ENCODE data around the gene KRT3.

Gene KRT3

GRCh38 chr12:52823761-52824450, 28.0 kb upstream of the KRT3 start:
- Histone ChIP-seq H3K4me3 (ENCODE audit: low read length) (no peak overlapping the region), H3K79me2 (ENCODE audit: control insufficient read depth, low read length) (no peaks in the 10 kb centered on the region), H3K4me1 (ENCODE audit: control insufficient read depth, low read length) (no peaks in the 10 kb centered on the region), H3K27me3 (ENCODE audit: control insufficient read depth, low read length) (no peaks in the 10 kb centered on the region; the same call in 1 of the 2 replicates), H3F3A (ENCODE audit: control insufficient read depth, insufficient read depth) (no peaks in the 10 kb centered on the region), H3K36me3 (ENCODE audit: control insufficient read depth, low read length) (no peaks in the 10 kb centered on the region), H3K27ac (ENCODE audit: low read depth, low read length) (no peak overlapping the region), H3K4me2 (ENCODE audit: low read length) (no peak overlapping the region), H4K20me1 (ENCODE audit: control insufficient read depth, insufficient read depth, low read depth, low read length) (no peaks in the 10 kb centered on the region), H3K9me2 (replicated peaks; ENCODE audit: control insufficient read depth, low read length) (no peaks in the 10 kb centered on the region), H3K9me3 (ENCODE audit: control insufficient read depth, insufficient read depth, low read length) (no peaks in the 10 kb centered on the region)
- TF ChIP-seq CTCF (IDR thresholded peaks at IDR 0.05; ENCODE audit: low read depth, low read length, poor library complexity, severe bottlenecking), result no peak
- TF ChIP-seq EZH2phosphoT487 (IDR thresholded peaks at IDR 0.05; ENCODE audit: borderline replicate concordance, low read length), result no peak

GRCh38 chr12:52822771-52823510, 27.0 kb upstream of the KRT3 start:
- Histone ChIP-seq H3K79me2 (ENCODE audit: control insufficient read depth, low read length) (no peaks in the 10 kb centered on the region), H3K4me1 (ENCODE audit: control insufficient read depth, low read length) (no peaks in the 10 kb centered on the region), H3K4me3 (ENCODE audit: low read length) (no peak overlapping the region), H3K36me3 (ENCODE audit: control insufficient read depth, low read length) (no peaks in the 10 kb centered on the region), H3K27me3 (ENCODE audit: control insufficient read depth, low read length) (no peaks in the 10 kb centered on the region; the same call in 1 of the 2 replicates), H3F3A (ENCODE audit: control insufficient read depth, insufficient read depth) (no peaks in the 10 kb centered on the region), H3K27ac (ENCODE audit: low read depth, low read length) (no peak overlapping the region), H3K9me3 (ENCODE audit: control insufficient read depth, insufficient read depth, low read length) (no peaks in the 10 kb centered on the region), H3K4me2 (ENCODE audit: low read length) (no peak overlapping the region), H3K9me2 (replicated peaks; ENCODE audit: control insufficient read depth, low read length) (no peaks in the 10 kb centered on the region), H4K20me1 (ENCODE audit: control insufficient read depth, insufficient read depth, low read depth, low read length) (no peaks in the 10 kb centered on the region)
- TF ChIP-seq EZH2phosphoT487 (IDR thresholded peaks at IDR 0.05; ENCODE audit: borderline replicate concordance, low read length), result no peak
- TF ChIP-seq CTCF (IDR thresholded peaks at IDR 0.05; ENCODE audit: low read depth, low read length, poor library complexity, severe bottlenecking), result no peak

- Histone ChIP-seq H3K79me2 (ENCODE audit: control insufficient read depth, low read length) (no peaks in the 10 kb centered on the region), H3K4me2 (ENCODE audit: low read length) (no peak overlapping the region), H3K4me1 (ENCODE audit: control insufficient read depth, low read length) (no peaks in the 10 kb centered on the region), H3K9me2 (replicated peaks; ENCODE audit: control insufficient read depth, low read length) (no peaks in the 10 kb centered on the region), H3K27me3 (ENCODE audit: control insufficient read depth, low read length) (no peaks in the 10 kb centered on the region; the same call in 1 of the 2 replicates), H3K4me3 (ENCODE audit: low read length) (no peak overlapping the region), H3K36me3 (ENCODE audit: control insufficient read depth, low read length) (no peaks in the 10 kb centered on the region), H4K20me1 (ENCODE audit: control insufficient read depth, insufficient read depth, low read depth, low read length) (no peaks in the 10 kb centered on the region), H3F3A (ENCODE audit: control insufficient read depth, insufficient read depth) (no peaks in the 10 kb centered on the region), H3K9me3 (ENCODE audit: control insufficient read depth, insufficient read depth, low read length) (no peaks in the 10 kb centered on the region), H3K27ac (ENCODE audit: low read depth, low read length) (no peak overlapping the region)
- TF ChIP-seq CTCF (IDR thresholded peaks at IDR 0.05; ENCODE audit: low read depth, low read length, poor library complexity, severe bottlenecking), result no peak
- no peak for TF ChIP-seq EZH2phosphoT487 (IDR thresholded peaks at IDR 0.05; ENCODE audit: borderline replicate concordance, low read length)
Observed at GRCh38 chr12:52821826-52822660, 26.1 kb upstream of the KRT3 start.

All from DOHH2 (cell line).